ENCODE data around the gene ADCY2.

Gene ADCY2

GRCh38 chr5:7852988-7853387, 457.1 kb downstream of the ADCY2 start (continued):
- TF ChIP-seq PRDM2 (tag by site-specific recombination; IDR thresholded peaks at IDR 0.05; ENCODE audit: borderline replicate concordance): no peak
- TF ChIP-seq ZNF23 (tag by site-specific recombination; IDR thresholded peaks at IDR 0.05; ENCODE audit: borderline replicate concordance): no peak
- TF ChIP-seq ZNF148 (tag by site-specific recombination; IDR thresholded peaks at IDR 0.05; ENCODE audit: borderline replicate concordance): no peak
- no peak for TF ChIP-seq ZNF202 (tag by site-specific recombination; IDR thresholded peaks at IDR 0.05; ENCODE audit: borderline replicate concordance)
- no peak for TF ChIP-seq ZNF221 (tag by site-specific recombination; IDR thresholded peaks at IDR 0.05; ENCODE audit: borderline replicate concordance)

- ChIA-PET POLR2A (interaction anchor here (3.4 kb wide), 1 partner anchor 13 kb away, joined by 22 read pairs; the partner anchor contains the start of genes FASTKD3 and MTRR), CTCF (interaction anchor here (0.8 to 4.2 kb wide), 13 partner anchors 9 to 1036 kb away, joined by 3 to 29 read pairs (median 4); no protein-coding TSS in a partner anchor)
- H3K36me3 ChIP-seq (ENCODE audit: control insufficient read depth in 2 of 2, insufficient read depth in 1 of 2, low read length in 2 of 2): peaks cover 20 to 21% of the 10 kb centered on the region in 2 experiments
- H3K4me1 ChIP-seq (ENCODE audit: control insufficient read depth, insufficient read depth, low read length): no peaks in the 10 kb centered on the region; the same call in 1 of the 2 replicates
- no peak overlapping the region for H3K4me3 ChIP-seq (ENCODE audit: low read depth, low read length)
- TF ChIP-seq ZFHX2 (tag by site-specific recombination; conservative IDR thresholded peaks at IDR 0.05) (peak; percentile 77), ZNF530 (tag by site-specific recombination; IDR thresholded peaks at IDR 0.05; ENCODE audit: low read depth) (no peak), EGR2 (tag by site-specific recombination; IDR thresholded peaks at IDR 0.05; ENCODE audit: low read depth) (peak; percentile 63; the same call in 1 of the 2 replicates), ZNF302 (tag by site-specific recombination; IDR thresholded peaks at IDR 0.05; ENCODE audit: low read depth) (no peak)
- no peaks in the 10 kb centered on the region; the same call in 1 of the 2 replicates for H3K9me3 ChIP-seq (ENCODE audit: control insufficient read depth, insufficient read depth, low read depth, low read length)
- no peak overlapping the region for H3K27ac ChIP-seq (ENCODE audit: extremely low read depth, low read depth, low read length)
These were observed 459.7 kb downstream of the ADCY2 start for GRCh38 chr5:7855611-7856010.

GRCh38 chr5:7856855-7857254, 460.9 kb downstream of the ADCY2 start:
- ChIA-PET POLR2A (interaction anchor here (3.4 kb wide), 1 partner anchor 12 kb away, joined by 22 read pairs; the partner anchor contains the start of genes FASTKD3 and MTRR), CTCF (interaction anchor here (0.6 to 4.2 kb wide), 25 partner anchors 8 to 1096 kb away, joined by 3 to 29 read pairs (median 4); no protein-coding TSS in a partner anchor)
- Histone ChIP-seq H3K9me3 (ENCODE audit: control insufficient read depth, insufficient read depth, low read depth, low read length) (no peaks in the 10 kb centered on the region; the same call in 1 of the 2 replicates), H3K36me3 (ENCODE audit: control insufficient read depth in 2 of 2, insufficient read depth in 1 of 2, low read length in 2 of 2) (peaks cover 31 to 33% of the 10 kb centered on the region in 2 experiments), H3K4me3 (ENCODE audit: low read depth, low read length) (no peak overlapping the region), H3K27ac (ENCODE audit: extremely low read depth, low read depth, low read length) (no peak overlapping the region), H3K4me1 (ENCODE audit: control insufficient read depth, insufficient read depth, low read length) (no peaks in the 10 kb centered on the region; the same call in 1 of the 2 replicates)
- TF ChIP-seq ZNF654 (tag by site-specific recombination; IDR thresholded peaks at IDR 0.05; ENCODE audit: low read depth) (peak; percentile 90), CTCF (tag by site-specific recombination; IDR thresholded peaks at IDR 0.05) (peak; percentile 62; the same call in 1 of the 2 replicates), PRDM1 (tag by site-specific recombination; IDR thresholded peaks at IDR 0.05) (0 out of 2 replicates have a peak, but pooled peaks have one; percentile 19), YY2 (tag by site-specific recombination; IDR thresholded peaks at IDR 0.05) (no peak), ZSCAN4 (tag by site-specific recombination; IDR thresholded peaks at IDR 0.05) (peak; percentile 85), ZNF76 (tag by site-specific recombination; IDR thresholded peaks at IDR 0.05; ENCODE audit: borderline replicate concordance, low read depth) (no peak)

All from HEK293 (cell line).